ENCODE measurements around the gene HPGDS. TPM values are rescaled to one million over a fixed set of nuclear protein-coding genes. Genes with fewer than 3 reads are reported as not detected.

HPGDS gene
- total and polyA plus RNA-seq, 2 of the 13 experiments (the other 11 are each of a cell fraction or from before 2014, with no cell fraction given) = not detected

DNA sequence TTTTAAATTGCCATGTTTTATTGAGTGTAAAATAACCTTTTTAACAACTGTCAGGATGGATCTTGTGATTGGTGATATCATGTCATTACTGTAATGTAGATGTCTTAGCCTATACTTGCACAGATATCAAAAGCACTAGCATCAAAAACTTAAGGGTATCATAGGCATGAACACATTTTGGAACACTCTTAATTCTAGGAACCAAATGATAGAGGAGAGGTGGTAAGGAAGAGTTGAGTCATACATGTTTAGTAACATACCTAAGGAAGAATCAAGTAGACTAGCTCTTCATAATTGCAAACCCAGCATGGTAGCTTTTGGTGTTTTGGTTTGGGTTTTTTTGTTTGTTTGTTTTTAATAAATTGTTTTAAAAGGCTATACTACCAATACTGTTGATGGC is 91.5 kb downstream of the HPGDS start (continued):
- TF ChIP-seq RARA (CRISPR knock-in tag; IDR thresholded peaks at IDR 0.05) = no peak
- TF ChIP-seq HMG20B (CRISPR knock-in tag; conservative IDR thresholded peaks at IDR 0.05) = no peak
- TF ChIP-seq, protein P1, sequence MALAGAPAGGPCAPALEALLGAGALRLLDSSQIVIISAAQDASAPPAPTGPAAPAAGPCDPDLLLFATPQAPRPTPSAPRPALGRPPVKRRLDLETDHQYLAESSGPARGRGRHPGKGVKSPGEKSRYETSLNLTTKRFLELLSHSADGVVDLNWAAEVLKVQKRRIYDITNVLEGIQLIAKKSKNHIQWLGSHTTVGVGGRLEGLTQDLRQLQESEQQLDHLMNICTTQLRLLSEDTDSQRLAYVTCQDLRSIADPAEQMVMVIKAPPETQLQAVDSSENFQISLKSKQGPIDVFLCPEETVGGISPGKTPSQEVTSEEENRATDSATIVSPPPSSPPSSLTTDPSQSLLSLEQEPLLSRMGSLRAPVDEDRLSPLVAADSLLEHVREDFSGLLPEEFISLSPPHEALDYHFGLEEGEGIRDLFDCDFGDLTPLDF (CRISPR knock-in tag; IDR thresholded peaks at IDR 0.05) = no peak
- TF ChIP-seq ZNF891 (CRISPR knock-in tag; IDR thresholded peaks at IDR 0.05) = no peak

Other genes starting within 250 kb of the HPGDS start
- 35.9 and 52.8 TPM in 2 replicates for gene SMARCAD1, start 135.0 kb downstream of the HPGDS start, total RNA-seq (2016; rRNA removed; fragmentation: Illumina TruSeq; extraction: Trizol)
- 14.4 and 18.2 TPM in 2 replicates for gene SMARCAD1, start 135.0 kb downstream of the HPGDS start, polyA plus RNA-seq (2011; rRNA removed)
- gene PDLIM5, start 109.1 kb upstream of the HPGDS start, total RNA-seq (2016; rRNA removed; fragmentation: Illumina TruSeq; extraction: Trizol) = 52.8 and 70.2 TPM in 2 replicates
- gene PDLIM5, start 109.1 kb upstream of the HPGDS start, polyA plus RNA-seq (2011; rRNA removed) = 107 and 119 TPM in 2 replicates

Measured in HepG2 (cell line).